HG03025 (cell line): ENCODE measurements around the gene RUVBL2.
"Not testable (repeated sequence)": the region's sequence is repeated elsewhere in the genome, so short reads cannot be mapped to it uniquely, and the experiment has no call there.

ENCODE experiments used
- ATAC-seq: cut with Tn5 transposase; IDR thresholded peaks from one replicate; pipeline ENCODE4 v1.9.1; 2021; ENCODE audit warnings: mild to moderate bottlenecking, moderate library complexity; ENCODE audit not compliant: unreplicated experiment, low FRiP score

Gene RUVBL2

DNA sequence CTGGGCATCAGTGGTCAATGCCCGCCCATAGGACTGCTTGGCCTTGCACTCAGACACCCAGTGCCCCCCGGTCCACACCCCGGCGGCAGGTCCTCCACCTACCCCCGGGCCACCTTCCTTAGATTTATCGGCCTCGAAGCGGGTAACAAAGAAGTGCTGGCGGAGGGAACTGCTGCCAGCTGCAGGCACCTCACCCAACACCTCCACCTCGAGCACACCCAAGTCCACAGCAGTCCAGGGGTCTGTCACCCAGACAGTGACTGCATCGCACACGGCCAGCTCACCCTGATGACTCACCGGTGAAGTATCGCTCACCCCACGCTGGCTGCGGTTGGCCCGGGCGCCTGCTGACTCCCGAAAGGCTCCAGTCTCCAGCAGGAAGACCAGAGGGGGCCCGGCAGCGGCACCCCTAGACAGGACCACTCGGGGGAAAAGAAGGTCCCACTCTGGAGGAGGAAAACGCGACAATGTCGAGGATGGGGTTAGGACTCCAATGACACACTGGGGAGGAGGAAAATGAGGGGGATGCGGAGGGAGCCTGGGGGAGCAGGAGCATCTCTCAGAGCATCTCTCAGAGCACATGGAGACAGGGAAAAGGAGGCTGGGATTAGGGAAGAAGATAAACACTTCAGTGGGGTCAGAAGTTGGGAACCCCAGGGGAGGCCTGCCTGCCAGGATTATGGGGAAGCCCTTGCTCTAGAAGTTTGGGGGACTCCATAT lies 45.0 kb downstream of the RUVBL2 start:
- ATAC-seq: not testable (repeated sequence)

DNA sequence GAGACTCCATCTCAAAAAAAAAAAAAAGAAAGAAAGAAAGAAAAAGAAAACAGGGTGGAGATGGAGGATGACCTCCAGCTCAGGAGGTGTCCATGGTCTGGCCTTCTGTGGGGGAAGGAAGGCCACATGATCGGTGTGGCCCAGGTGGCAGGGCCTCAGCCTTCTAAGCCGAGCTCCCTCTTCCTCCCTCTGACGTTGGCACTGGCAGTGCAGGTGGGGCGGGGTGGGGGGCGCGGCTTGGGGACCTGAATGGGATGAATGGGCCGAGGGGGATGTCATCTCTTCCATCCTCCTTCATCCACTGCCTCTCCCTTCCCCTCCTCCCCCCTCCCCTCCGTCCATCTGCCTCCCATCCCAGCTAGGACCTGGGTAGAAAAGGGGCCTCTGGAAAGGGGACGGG lies 46.0 kb downstream of the RUVBL2 start:
- not testable (repeated sequence) for ATAC-seq

DNA sequence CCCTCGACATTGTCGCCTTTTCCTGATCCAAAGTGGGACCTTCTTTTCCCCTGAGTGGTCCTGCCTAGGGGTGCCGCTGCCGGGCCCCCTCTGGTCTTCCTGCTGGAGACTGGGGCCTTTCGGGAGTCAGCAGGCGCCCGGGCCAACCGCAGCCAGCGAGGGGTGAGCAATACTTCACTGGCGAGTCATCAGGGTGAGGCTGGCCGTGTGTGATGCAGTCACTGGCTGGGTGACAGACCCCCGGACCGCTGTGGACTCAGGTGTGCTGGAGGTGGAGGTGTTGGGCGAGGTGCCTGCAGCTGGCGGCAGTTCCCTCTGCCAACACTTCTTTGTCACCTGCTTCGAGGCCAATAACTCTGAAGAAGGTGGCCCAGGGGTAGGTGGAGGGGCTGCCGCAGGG lies 48.5 kb downstream of the RUVBL2 start:
- no peak for ATAC-seq

DNA sequence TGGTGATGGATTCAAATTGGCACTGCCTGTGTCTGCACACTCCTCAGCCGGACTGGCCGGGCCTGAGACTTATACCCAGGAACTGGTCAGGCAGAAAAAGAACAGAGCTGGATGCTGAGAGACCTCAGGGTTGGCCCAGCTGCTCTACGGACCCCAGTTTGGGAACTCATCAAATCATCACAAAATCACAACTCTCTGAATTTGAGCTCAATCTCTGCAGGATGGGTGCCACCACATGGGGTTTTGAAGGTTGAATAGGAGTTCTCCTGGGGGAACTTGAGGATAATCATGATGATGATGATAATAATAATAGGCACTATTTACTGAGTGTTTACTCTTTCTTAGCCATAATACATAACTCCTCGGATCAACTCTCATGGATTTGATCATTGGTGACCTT lies 49.0 kb downstream of the RUVBL2 start:
- not testable (repeated sequence) for ATAC-seq

DNA sequence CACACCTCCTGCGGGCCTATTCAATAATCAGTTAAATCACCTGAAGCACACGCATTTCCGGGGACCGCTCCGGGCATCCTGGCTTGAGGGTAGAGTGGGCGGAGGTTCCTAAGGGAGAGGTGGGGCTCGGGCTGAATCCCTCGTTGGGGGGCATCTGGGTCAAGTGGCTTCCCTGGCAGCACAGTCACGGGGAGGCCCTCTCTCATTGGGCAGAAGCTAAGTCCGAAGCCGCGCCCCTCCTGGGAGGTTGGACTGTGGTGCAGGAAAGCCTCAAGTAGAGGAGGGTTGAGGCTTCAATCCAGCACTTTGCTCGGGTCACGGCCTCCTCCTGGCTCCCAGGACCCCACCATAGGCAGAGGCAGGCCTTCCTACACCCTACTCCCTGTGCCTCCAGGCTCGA lies 49.9 kb downstream of the RUVBL2 start, which contains the start of gene CGB5:
TSS of gene CGB5 (plus strand) at position 301 of the 400 bp plus-strand sequence. CDS start 362 bp downstream, outside the sequence.
- not testable (repeated sequence) for ATAC-seq

DNA sequence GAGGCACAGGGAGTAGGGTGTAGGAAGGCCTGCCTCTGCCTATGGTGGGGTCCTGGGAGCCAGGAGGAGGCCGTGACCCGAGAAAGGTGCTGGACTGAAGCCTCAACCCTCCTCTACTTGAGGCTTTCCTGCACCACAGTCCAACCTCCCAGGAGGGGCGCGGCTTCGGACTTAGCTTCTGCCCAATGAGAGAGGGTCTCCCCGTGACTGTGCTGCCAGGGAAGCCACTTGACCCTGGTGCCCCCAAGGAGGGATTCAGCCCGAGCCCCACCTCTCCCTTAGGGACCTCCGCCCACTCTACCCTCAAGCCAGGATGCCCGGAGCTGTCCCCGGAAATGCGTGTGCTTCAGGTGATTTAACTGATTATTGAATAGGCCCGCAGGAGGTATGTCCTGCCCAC lies 55.3 kb downstream of the RUVBL2 start, which contains the start of gene CGB8:
TSS of gene CGB8 (minus strand) at position 101 of the 400 bp plus-strand sequence. CDS start 372 bp downstream, outside the sequence.
- ATAC-seq: not testable (repeated sequence)

DNA sequence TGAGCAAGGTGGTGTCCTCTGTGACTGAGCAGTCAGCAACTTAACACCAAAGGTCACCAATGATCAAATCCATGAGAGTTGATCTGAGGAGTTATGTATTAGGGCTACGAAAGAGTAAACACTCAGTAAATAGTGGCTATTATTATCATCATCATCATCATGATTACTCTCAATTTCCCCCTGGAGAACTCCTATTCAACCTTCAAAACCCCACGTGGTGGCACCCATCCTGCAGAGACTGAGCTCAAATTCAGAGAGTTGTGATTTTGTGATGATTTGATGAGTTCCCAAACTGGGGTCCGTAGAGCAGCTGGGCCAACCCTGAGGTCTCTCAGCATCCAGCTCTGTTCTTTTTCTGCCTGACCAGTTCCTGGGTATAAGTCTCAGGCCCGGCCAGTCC lies 56.1 kb downstream of the RUVBL2 start:
- not testable (repeated sequence) for ATAC-seq

DNA sequence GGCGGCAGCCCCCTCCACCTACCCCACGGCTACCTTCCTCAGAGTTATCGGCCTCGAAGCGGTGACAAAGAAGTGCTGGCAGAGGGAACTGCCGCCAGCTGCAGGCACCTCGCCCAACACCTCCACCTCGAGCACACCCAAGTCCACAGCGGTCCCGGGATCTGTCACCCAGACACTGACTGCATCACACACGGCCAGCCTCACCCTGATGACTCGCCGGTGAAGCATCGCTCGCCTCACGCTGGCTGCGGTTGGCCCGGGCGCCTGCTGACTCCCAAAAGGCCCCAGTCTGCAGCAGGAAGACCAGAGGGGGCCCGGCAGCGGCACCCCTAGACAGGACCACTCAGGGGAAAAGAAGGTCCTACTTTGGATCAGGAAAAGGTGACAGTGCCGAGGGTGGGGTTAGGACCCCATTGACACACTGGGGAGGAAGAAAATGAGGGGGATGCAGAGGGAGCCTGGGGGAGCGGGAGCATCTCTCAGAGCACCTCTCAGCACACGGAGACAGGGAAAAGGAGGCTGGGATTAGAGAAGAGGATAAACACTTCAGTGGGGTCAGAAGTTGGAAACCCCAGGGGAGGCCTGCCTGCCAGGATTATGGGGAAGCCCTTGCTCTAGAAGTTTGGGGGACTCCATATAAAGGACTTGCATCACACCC lies 56.8 kb downstream of the RUVBL2 start:
- ATAC-seq: not testable (repeated sequence)

DNA sequence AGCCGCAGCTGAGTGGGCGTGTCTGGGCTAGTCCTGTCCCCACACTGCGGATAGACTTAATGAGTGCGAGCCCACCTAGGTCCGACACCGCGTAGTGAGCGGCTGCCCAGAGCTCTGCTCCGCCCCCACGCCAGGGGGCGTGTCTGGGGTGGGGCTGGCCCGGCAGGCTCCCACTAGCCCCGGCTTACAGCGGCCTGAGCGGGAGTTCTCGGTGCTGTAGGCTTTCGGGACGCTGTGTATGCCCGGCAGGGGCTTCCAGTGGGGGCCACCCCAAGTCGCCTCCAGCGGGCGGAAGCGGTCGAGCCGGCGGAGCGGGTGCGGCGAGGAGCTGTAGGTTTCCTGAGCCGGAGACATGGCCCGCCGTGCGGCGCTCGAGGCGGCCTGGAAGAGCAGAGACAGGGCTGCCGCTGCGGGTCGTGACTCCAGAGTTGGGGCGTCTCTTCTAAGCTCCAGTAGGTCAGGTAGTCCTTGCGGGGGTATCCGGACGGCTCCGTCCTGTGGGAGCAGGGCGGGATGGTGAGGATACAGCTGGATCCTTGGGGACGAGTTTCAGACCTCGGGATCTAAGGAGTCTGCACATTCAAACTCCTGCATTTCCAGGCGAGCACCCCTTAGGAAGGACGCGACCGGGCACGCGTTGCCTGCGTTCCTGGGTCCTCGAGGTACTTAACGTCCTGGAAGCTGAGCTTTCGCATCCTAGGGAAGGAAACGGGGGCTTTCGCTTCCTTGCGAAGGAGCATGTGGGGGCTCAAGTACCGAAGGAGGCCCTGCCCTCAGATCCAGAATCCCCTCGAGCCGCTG lies 62.6 kb downstream of the RUVBL2 start:
- no peak for ATAC-seq

DNA sequence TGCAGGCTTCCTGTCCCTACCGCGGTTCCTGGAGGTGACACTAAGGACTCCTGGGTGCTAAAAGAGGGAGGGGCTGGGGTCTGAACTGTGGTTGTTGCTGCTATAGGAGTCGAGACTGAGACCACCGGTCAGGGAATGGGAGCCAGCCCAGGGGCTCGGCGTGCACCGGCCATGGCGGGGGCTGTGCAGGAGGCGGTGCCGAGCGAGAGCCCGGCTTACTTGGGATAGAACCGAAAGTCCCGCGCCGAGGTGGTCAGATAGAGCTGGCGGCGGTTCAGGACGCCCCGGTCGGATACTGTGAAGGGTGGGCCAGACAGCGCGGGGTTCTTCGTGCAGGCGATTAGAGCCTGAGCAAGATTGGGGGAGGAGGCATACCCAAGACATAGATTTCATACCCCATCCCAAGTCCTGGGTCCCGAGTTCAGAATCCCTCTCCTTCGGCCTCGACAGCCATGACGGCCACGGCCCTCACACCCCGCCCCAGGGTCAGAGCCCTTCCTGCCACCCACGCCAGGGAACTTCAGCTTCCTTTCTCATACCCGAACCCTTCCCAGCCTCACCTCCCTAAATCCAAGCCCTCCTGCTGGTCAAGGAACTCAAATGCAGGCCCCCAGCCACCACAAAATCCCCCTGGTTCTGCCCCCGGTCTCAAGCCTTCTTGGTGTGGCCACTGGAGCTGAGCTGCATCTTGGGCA lies 63.4 kb downstream of the RUVBL2 start:
- not testable (repeated sequence) for ATAC-seq

DNA sequence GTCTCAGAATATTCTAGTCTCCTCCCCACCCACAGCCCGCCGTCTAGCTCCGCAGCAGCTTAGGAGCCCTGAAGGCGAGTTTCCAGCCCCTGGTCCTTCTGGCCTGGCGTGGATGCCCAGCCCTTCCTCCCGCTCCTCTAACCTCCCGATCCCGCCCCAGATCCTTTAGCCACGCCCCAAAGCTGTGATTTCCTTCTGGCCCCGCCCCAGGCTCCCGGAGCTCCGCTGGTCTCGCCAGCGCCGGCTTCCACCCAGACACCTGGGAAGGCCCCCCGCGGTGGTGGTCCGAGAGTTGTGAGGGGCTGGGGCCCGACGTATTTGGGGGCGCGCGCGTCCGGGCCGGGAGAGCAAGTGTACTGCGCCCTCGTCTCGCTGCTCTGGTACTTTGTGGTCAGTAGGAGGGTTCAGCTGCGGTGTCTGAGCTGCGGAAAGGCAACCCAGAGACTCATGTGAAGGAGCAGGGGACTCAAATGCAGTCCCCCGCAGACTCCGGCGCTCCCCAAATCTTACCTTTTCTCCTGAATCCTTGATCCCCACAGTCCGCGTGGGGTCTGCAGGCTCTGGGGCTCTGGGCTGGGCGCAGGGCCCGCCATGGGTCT lies 64.0 kb downstream of the RUVBL2 start, which contains the start of gene CGB7:
TSS of gene CGB7 (minus strand) at position 114 of the 599 bp plus-strand sequence. CDS start 2,374 bp downstream, outside the sequence.
- ATAC-seq: no peak

DNA sequence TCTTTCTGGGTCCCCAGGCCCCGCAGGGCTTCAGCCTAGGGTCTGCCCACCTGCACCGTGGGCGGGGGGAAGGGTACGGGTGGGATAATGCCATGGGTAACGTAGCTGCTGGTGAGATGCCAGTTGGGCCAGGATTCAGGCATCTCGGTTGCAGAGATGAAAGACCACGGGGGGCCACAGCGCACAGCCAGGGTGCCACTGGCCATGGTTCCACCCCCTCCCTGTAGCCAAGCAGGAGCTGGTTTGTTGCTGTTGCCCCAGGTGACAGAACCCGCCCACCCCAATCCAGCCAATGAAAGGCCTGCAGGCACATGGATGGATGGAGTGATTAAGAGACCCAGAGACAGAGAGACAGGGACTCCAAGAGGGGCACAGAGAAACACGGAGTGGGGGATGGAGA lies 64.9 kb downstream of the RUVBL2 start:
- no peak for ATAC-seq

DNA sequence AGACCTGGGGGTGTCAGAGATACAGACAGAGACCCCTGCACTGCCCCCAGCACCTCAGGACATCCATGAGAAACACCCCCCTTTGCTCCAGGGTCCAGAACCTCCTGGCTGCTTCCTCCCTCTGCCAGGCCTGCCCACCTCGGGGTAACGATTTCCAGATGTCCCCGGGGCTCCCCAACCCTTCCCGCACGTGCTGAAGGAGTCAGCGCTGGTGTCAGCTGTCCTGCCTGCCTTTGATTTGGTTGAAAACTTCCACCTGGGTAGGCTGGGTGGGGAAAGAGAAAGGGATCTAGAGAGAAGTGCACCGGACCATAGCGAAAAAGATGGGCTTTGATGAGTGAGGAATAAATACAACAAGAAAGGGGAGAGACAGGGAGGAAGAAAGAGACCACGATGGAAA lies 65.4 kb downstream of the RUVBL2 start:
- no peak for ATAC-seq

DNA sequence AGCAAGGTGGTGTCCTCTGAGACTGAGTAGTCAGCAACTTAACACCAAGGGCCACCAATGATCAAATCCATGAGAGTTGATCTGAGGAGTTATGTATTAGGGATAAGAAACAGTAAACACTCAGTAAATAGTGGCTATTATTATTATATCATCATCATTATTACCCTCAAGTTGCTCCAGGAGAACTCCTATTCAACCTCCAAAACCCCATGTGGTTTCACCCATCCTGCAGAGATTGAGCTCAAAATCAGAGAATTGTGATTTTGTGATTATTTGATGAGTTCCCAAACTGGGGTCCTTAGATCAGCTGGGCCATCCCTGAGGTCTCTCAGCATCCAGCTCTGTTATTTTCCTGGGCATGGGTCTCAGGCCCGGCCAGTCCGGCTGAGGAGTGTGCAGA lies 67.3 kb downstream of the RUVBL2 start:
- no peak for ATAC-seq

DNA sequence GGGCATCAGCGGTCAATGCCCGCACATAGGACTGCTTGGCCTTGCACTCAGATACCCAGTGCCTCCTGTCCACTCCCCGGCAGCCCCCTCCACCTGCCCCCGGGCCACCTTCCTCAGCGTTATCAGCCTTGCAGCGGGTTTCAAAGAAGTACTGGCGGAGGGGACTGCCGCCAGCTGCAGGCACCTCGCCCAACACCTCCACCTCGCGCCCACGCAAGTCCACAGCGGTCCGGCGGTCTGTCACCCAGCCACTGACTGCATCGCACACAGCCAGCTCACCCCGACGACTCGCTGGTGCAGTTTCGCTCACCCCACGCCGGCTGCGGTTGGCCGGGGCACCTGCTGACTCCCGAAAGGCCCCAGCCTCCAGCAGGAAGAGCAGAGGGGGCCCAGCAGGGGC lies 67.8 kb downstream of the RUVBL2 start:
- ATAC-seq: no peak

DNA sequence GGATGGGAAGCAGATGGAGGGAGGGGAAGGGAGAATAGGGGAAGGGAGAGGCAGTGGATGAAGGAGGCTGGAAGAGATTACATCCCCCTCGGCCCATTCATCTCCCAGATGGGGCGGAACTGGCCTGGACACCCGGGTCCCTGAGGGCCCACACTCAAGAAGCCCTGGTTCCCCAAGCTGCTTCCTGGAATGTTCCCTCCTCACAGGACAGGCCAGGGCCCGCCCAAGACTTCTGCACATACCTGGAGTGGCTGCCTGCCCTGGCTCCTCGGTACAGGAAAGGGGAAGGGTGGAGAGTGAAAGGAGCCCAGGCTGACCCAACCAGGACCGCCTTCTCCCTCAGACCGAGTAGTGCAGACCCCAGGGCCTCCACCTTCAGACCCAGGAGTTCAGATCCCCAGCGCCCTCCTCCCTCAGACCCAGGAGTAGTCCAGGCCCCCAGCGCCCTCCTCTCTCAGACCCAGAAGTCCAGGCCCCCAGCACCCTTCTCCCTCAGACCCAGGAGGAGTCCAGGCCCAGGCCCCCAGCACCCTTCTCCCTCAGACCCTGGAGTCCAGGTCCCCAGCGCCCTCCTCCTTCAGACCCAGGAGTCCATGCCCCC lies 70.4 kb downstream of the RUVBL2 start:
- no peak for ATAC-seq

DNA sequence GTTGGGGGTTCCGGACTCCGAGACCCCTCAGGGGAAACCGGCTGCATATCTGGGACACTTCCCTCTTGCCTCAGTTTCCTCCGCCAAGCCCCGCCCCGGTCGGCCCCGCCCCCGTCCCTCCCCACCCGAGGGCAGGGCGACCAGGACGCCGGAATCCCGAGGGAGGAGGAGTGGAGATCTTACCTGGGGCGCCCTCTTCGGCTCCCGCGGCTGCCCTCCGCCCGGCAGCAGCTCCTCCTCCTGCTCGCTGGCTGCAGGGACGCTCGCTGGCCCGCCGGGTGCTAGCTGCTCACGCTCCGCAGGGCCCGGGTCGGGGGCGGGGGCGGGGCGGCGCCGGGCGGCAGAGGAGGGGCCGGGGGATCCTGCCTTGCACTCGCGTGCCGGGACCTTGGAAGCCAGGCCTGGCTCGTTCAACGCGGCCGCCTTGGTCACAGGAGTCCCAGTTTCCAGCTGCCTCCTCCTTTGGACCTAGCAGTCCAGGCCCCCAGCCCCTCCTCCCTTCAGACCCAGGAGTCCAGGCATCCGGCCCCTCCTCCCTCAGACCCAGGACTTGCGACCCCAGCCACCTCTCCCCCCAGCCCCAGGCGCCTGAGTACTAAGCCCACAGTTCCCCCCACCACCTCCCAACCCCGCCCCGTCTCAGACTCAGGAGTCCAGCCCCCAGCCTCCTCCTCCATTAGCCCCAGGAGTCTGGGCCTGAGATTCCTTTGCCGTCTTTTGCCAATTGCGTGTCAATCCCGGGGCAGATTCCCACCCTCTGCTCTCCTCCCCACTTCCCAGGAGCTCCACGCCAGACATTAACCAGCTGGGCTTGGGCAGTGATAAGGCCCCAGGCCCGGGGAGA lies 71.3 kb downstream of the RUVBL2 start, which contains the start of gene NTF4:
TSS of gene NTF4 (minus strand) at position 51 of the 844 bp plus-strand sequence. CDS start 2,821 bp downstream, outside the sequence.
- no peak for ATAC-seq
